Measurements from ENCODE around the gene GNLY.

The GNLY gene

DNA sequence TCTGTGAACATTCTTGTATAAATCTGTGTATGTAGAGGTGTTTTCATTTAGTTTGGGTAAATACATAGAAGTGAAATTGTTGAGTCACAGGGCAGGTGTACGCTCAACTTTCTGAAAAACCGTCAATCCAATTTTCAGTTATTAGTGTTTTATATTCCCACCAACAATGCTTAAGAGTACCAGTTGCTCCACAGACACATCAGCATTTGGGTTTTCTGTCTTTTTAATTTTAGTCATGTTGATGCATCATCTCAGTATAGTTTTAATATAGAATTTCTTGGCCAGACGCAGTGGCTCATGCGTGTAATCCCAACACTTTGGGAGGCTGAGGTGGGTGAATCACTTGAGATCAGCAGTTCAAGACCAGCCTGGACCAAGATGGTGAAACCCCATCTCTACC, 3.2 kb upstream of the GNLY start:
- no peak for DNase-seq

- DNase-seq, result no peak
Measured at GRCh38 chr2:85692039-85692645, 2.0 kb upstream of the GNLY start.

GRCh38 chr2:85695121-85695520, 963 bp downstream of the GNLY start:
- DNase-seq, result no peak

DNA sequence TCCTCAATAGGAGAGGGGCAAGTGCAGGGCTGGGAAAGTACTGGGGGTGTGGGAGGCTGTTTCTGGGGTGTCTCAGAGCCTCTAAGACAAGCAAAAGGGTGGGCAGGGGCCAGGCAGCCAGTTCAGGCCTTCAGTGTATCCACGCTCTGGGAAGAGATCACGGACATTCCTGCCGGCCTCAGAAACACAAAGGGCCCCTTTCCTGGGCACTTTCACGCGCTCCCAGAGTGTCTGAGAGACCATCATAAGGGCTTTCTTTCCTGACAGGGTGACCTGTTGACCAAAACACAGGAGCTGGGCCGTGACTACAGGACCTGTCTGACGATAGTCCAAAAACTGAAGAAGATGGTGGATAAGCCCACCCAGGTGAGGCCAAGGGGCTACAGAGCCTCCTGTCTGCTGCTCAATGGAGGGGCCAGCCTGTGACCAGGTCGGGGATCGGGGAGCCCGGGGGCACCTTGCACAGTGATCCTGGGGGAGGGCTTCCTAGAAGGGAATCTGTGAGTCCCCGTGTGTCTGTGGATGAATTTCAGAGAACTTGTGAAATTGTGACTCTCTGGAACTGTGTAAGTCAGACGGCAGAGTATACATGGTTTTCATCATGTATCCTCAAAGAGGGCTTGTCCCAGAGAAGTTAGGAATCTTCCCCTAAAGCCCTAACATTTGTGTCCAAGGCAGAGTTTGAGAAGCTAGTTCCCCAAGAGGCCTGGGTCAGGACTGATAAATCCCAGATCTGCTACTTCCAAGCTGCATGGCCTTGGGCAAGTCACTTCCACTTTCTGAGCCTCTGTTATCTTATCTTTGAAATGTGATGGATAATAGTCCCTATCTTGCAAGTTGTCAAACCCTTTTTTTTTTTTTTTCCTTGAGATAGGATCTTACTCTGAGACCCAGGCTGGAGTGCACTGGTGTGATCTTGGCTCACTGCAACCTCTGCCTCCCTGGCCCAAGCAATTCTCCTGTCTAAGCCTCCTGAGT, 1.8 kb downstream of the GNLY start:
- DNase-seq, result no peak

DNA sequence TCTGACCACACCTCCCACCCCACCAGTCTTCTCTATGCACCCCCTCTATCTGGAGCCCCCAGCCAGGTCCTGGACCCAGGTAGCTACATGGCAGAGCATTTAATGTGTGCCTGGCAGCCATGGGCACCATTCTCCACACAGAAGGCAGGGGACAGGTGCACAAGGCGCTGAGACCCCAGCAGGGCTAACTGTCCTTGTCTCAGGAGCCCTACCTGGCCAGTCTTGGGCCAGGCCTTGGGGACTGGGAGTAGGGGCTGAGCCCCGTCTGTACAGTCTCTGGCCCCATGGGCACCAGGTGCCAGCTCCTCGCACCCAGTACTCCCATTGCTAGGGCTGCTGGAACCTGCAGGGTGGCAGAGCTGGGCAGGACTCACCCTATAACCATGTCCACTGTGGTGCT, 2.9 kb downstream of the GNLY start:
- no peak for DNase-seq

DNA sequence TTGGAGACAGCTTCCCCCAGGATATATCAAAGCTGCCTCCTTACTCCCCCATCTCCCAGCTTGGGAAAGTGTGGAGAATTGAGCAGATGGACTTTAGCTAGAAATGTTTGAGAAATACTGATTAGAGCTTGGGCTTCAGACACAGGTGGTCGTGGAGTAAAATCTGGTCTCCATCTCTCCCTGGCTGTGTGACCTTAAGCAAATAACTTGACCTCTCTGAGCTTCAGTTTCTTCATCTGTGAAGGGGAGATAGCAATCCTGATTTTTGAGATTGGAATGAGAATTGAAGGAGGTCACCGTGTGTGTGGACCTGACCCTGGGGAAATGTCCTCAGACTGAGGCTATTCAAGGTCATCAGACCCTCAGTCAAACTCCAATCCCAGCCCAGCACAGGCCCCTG, 3.6 kb downstream of the GNLY start:
- no peak for DNase-seq

GRCh38 chr2:85698184-85698879, 4.2 kb downstream of the GNLY start:
- no peak for DNase-seq

GRCh38 chr2:85698880-85699254, 4.7 kb downstream of the GNLY start:
- DNase-seq, result no peak

GRCh38 chr2:85699325-85699724, 5.2 kb downstream of the GNLY start:
- no peak for DNase-seq

DNA sequence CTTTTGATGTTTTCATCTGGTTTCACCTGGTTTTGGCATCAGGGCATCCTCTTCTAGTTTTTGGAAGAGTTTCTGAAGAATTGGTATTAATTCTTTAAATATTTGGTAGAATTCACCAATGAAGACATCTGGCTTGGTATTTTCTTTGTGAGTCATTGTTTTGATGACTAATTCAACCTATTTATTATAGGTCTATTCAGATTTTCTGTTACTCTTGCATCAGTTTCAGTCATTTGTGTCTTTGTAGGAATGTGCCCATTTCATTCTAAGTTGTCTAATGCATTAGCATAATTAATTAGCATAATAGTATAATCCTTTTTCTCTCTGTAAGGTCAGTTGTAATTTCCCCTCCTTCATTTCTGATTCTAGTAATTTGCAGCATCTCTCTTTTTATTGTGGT, 8.0 kb downstream of the GNLY start:
- DNase-seq, result no peak

DNA sequence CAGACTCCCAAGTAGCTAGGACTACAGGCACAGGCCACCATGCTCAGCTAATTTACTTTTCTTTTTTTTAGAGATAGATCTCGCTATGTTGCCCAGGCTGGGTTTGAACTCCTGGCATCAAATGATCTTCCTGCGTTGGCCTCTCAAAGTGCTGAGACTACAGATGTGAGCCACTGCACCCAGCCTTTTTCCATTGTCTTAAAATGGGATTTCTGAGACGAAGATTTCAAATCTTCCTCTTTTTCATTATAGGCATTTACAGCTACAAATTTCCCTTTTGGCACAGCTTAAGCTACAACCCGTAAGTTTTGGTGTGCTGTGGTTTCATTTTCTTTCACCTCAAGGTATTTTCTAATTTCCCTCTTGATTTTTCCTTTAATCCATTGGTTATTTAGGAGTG, 8.6 kb downstream of the GNLY start:
- no peak for DNase-seq

- DNase-seq, result no peak
Measured at GRCh38 chr2:85703329-85703728, 9.2 kb downstream of the GNLY start.

GRCh38 chr2:85704038-85704437, 9.9 kb downstream of the GNLY start:
- no peak for DNase-seq

DNA sequence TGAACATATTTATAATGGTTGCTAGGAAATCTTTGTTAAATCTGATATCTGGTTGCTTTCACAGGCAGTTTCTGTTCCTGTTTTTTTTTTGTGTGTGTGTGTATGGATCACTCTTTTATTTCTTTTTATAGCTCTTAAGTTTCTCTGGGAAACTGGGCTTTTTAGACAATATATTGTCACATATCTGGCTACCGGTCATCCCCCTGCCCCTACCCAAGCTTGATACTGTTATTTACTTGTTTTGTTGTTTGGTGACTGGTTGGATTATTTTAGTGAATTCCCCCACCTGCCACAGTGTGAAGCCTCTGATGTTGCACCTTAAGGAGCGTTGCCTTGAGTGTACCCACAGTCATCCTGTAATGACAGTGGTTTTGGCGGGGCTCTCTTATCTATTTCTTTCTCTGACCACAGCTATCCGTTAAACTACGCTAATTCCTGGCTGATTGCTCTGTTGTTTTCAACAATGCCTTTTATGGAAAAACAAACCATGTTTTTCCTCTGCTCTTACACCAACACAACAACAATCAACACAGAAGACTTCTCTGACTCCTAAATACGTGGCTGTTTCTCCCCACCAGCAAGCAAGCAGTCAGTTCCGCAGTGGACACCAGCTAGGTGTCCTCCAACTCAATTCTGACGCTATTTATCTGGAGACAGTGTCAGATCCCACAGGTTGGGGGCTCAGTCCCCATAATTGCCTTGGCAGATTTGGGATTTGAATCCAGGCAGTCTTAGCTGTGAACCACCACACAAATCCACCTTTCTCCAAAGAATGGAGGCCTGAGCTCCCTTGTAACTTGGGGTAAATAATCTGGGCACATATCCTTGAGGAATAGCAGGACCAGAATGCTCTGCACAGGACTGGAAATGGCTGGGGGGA, 10.9 kb downstream of the GNLY start:
- DNase-seq, result no peak

GRCh38 chr2:85705680-85706039, 11.5 kb downstream of the GNLY start:
- DNase-seq, result no peak

- no peak for DNase-seq
Measured at GRCh38 chr2:85706063-85706462, 11.9 kb downstream of the GNLY start.

- no peak for DNase-seq
Measured at GRCh38 chr2:85706599-85707296, 12.6 kb downstream of the GNLY start.

GRCh38 chr2:85707304-85707703, 13.1 kb downstream of the GNLY start:
- peak; percentile 44 for DNase-seq

DNA sequence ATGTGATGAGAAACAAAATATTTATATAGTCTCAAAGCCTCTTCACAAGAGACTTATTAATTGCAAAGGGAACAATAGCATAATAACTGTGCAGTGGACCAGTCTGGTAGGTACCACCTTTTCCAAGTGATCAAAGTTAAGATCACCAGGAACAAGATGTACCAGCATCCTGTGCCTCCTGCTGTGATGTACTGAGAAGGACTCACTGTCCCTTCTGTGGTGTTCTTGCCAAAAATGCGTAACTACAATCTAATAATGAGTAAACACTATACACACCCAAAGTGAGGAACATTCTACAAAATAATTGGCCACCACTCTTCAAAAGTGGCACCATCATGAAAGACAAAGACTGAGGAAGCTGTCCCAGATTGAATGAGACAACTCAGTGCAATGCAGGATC, 14.5 kb downstream of the GNLY start:
- no peak for DNase-seq

- DNase-seq, result no peak
Measured at GRCh38 chr2:85709401-85709811, 15.2 kb downstream of the GNLY start.

DNA sequence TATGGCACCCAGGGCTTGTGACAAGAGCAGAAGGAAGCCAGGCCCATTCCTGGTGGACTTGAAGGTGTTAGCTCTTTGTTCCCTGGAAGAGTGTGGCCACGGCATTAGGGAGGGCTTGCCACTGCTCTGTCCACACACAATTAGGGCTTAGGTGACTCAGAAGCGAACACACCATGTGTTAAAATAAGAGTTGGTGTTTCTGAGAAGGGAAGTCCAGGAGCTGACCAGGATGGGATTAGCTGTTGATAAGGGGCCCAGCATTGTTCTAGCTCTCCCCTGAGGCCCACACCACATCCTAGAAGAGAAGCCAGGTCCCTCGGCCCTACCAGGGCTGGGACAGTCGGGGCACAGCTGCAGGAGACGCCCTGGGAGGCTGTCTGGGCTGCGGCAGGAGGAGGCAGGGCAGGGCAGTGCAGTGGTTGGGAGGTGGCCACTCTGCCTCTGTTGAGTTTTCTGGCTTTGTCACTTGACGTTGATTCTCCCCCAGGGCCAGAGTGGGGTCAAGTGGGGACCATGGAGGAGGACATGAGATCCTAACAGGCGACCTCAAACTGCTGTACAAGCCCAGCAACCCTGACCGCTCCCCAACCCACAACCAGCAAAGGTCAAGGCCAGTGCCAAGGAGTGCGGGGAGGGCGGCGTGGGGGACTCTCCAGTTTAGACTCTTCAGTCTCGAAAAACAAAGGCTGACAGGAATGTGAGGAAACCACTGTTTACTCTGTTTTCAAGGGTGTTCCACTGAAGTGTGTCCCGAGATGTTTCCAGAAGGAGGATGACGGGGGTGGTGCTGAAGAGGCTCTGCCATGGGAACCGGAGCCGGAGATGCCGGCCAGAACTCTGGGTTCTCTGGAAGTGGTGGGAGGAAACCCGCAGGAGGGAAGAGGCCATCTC, 16.8 kb downstream of the GNLY start:
- no peak for DNase-seq
